Testis (tissue), 2 donors: ENCODE results near the gene LUZP1.

ENCODE experiments used
- POLR2A ChIP-seq: fragments of 450-650 bp; IDR thresholded peaks from one replicate; pipeline ENCODE4 v1.6.1; 2017; ENCODE audit warnings: antibody characterized with exemption, mild to moderate bottlenecking, moderate library complexity
- TF ChIP-seq, protein P1 (sequence below), 3 experiments: fragments of 450-650 bp in 2 of 3; fragments of 200-600 bp in 1 of 3; sonication (generic) in 1 of 3; IDR thresholded peaks; one replicate each; pipeline ENCODE4 v1.5.1; 2016 to 2019; ENCODE audit warnings: antibody characterized with exemption in 3 of 3, mild to moderate bottlenecking in 2 of 3, moderate library complexity in 1 of 3

- TF ChIP-seq, protein P1, sequence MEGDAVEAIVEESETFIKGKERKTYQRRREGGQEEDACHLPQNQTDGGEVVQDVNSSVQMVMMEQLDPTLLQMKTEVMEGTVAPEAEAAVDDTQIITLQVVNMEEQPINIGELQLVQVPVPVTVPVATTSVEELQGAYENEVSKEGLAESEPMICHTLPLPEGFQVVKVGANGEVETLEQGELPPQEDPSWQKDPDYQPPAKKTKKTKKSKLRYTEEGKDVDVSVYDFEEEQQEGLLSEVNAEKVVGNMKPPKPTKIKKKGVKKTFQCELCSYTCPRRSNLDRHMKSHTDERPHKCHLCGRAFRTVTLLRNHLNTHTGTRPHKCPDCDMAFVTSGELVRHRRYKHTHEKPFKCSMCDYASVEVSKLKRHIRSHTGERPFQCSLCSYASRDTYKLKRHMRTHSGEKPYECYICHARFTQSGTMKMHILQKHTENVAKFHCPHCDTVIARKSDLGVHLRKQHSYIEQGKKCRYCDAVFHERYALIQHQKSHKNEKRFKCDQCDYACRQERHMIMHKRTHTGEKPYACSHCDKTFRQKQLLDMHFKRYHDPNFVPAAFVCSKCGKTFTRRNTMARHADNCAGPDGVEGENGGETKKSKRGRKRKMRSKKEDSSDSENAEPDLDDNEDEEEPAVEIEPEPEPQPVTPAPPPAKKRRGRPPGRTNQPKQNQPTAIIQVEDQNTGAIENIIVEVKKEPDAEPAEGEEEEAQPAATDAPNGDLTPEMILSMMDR (IDR thresholded peaks at IDR 0.05) = no peak
- TF ChIP-seq POLR2A = no peak
These were observed 594 bp downstream of the LUZP1 start for GRCh38 chr1:23168079-23168444.
